ENCODE data around the gene ETS2. TPM values are rescaled to one million over a fixed set of nuclear protein-coding genes. Genes with fewer than 3 reads are reported as not detected.

ETS2 gene
- total and polyA plus RNA-seq, 2 experiments from 2014 or later = 19.5 to 36.8 TPM

DNA sequence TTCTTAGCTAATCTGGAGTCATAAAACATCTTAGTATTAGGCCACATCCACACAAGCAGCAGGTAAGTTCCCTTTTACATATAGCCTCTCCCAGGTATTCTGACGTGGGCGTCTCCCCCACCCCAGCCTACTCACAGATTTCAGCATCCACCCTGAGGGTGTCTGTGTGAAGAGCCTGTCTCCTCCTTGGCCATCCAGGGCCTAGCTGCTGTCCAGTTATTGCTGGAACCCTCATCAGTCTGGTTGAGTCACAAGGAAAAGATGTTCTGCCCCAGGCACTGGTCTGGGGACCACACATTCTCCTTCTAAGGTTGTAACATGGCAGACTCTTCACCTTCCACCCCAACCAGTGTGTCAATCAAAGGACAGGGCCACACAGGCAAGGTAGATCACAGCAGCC is 57.6 kb downstream of the ETS2 start (continued):
- TF ChIP-seq, protein P1, sequence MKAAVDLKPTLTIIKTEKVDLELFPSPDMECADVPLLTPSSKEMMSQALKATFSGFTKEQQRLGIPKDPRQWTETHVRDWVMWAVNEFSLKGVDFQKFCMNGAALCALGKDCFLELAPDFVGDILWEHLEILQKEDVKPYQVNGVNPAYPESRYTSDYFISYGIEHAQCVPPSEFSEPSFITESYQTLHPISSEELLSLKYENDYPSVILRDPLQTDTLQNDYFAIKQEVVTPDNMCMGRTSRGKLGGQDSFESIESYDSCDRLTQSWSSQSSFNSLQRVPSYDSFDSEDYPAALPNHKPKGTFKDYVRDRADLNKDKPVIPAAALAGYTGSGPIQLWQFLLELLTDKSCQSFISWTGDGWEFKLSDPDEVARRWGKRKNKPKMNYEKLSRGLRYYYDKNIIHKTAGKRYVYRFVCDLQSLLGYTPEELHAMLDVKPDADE (IDR thresholded peaks at IDR 0.05) = no peak
- TF ChIP-seq EZH2phosphoT487 (IDR thresholded peaks at IDR 0.05; ENCODE audit: unreplicated experiment) (no peak), NANOG (IDR thresholded peaks at IDR 0.05; ENCODE audit: borderline replicate concordance) (no peak), STAT1 (IDR thresholded peaks at IDR 0.05; ENCODE audit: unreplicated experiment) (no peak), EZH2 (IDR thresholded peaks at IDR 0.05; ENCODE audit: low read depth, unreplicated experiment) (no peak), JUNB (IDR thresholded peaks at IDR 0.05; ENCODE audit: unreplicated experiment) (no peak), CREB1 (CRISPR knock-in tag; IDR thresholded peaks at IDR 0.05; ENCODE audit: low read depth) (no peak), POLR2AphosphoS5 (IDR thresholded peaks at IDR 0.05; ENCODE audit: low read depth) (no peak)
- TF ChIP-seq, protein P2, sequence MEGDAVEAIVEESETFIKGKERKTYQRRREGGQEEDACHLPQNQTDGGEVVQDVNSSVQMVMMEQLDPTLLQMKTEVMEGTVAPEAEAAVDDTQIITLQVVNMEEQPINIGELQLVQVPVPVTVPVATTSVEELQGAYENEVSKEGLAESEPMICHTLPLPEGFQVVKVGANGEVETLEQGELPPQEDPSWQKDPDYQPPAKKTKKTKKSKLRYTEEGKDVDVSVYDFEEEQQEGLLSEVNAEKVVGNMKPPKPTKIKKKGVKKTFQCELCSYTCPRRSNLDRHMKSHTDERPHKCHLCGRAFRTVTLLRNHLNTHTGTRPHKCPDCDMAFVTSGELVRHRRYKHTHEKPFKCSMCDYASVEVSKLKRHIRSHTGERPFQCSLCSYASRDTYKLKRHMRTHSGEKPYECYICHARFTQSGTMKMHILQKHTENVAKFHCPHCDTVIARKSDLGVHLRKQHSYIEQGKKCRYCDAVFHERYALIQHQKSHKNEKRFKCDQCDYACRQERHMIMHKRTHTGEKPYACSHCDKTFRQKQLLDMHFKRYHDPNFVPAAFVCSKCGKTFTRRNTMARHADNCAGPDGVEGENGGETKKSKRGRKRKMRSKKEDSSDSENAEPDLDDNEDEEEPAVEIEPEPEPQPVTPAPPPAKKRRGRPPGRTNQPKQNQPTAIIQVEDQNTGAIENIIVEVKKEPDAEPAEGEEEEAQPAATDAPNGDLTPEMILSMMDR (conservative IDR thresholded peaks at IDR 0.05; ENCODE audit: low read depth in 2 of 2) = no peak
- TF ChIP-seq, protein P3, sequence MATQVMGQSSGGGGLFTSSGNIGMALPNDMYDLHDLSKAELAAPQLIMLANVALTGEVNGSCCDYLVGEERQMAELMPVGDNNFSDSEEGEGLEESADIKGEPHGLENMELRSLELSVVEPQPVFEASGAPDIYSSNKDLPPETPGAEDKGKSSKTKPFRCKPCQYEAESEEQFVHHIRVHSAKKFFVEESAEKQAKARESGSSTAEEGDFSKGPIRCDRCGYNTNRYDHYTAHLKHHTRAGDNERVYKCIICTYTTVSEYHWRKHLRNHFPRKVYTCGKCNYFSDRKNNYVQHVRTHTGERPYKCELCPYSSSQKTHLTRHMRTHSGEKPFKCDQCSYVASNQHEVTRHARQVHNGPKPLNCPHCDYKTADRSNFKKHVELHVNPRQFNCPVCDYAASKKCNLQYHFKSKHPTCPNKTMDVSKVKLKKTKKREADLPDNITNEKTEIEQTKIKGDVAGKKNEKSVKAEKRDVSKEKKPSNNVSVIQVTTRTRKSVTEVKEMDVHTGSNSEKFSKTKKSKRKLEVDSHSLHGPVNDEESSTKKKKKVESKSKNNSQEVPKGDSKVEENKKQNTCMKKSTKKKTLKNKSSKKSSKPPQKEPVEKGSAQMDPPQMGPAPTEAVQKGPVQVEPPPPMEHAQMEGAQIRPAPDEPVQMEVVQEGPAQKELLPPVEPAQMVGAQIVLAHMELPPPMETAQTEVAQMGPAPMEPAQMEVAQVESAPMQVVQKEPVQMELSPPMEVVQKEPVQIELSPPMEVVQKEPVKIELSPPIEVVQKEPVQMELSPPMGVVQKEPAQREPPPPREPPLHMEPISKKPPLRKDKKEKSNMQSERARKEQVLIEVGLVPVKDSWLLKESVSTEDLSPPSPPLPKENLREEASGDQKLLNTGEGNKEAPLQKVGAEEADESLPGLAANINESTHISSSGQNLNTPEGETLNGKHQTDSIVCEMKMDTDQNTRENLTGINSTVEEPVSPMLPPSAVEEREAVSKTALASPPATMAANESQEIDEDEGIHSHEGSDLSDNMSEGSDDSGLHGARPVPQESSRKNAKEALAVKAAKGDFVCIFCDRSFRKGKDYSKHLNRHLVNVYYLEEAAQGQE (IDR thresholded peaks at IDR 0.05; ENCODE audit: unreplicated experiment) = no peak

DNA sequence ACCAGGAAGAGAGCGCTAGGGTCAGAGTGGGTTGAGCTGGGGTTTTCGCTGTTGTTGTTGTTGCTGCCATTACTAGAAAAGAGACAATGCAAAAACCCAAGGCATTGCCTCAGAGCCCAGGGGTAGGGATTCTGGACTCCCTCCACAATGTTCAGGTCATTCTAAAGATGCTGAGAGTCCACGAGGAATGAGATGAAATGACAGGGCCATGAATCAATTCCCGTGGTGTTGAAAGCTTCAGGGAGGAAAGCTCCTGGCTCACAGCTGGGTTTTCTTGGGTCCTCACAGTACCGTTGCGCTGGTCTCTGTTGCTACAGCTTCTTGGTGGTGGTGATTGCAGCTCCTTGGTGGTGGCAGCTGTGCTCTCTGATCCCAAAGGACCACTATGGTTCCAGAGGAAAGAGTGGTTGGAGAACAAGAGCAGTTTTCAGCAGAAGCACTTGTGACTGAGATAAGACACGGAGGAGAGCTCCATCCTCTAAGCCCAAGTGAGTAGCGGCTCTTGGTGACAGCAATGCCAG is 58.2 kb downstream of the ETS2 start:
- Mint-ChIP-seq H3K27ac (no peak overlapping the region), H3K4me3 (no peak overlapping the region), H3K36me3 (ENCODE audit: low read depth) (no peaks in the 10 kb centered on the region; the same call in 2 of the 3 replicates), H3K9me3 (peaks cover 4% of the 10 kb centered on the region; the same call in 2 of the 3 replicates), H3K4me1 (peaks cover 14% of the 10 kb centered on the region), H3K27me3 (ENCODE audit: insufficient read depth, low read depth, poor library complexity) (no peaks in the 10 kb centered on the region)
- Histone ChIP-seq H3K4me3 (no peak overlapping the region), H3K9me2 (ENCODE audit: insufficient read depth) (0 out of 2 replicates have a peak, but pooled peaks cover 4% of the 10 kb centered on the region), H4K20me1 (replicated peaks; ENCODE audit: insufficient read depth) (no peaks in the 10 kb centered on the region), H3F3A (replicated peaks; ENCODE audit: low read depth) (no peaks in the 10 kb centered on the region), H2AFZ (no peak overlapping the region), H3K36me3 (ENCODE audit: insufficient read depth) (no peaks in the 10 kb centered on the region), H3K4me2 (no peak overlapping the region), H3K79me2 (replicated peaks; ENCODE audit: insufficient read depth) (no peaks in the 10 kb centered on the region), H3K27me3 (ENCODE audit: insufficient read depth) (no peaks in the 10 kb centered on the region), H3K4me1 (ENCODE audit: insufficient read depth) (peaks cover 10% of the 10 kb centered on the region; the same call in 1 of the 2 replicates), H3K27ac (ENCODE audit: low read depth) (no peak overlapping the region)
- DNase-seq (ENCODE audit: low spot score) (no peak), ATAC-seq (no peak)
- TF ChIP-seq, protein P2 (conservative IDR thresholded peaks at IDR 0.05; ENCODE audit: low read depth in 2 of 2) = no peak
- TF ChIP-seq ZNF114 (CRISPR knock-in tag; IDR thresholded peaks at IDR 0.05) (no peak), EZH2phosphoT487 (IDR thresholded peaks at IDR 0.05; ENCODE audit: unreplicated experiment) (no peak), NANOG (IDR thresholded peaks at IDR 0.05; ENCODE audit: borderline replicate concordance) (no peak)
- TF ChIP-seq, protein P3 (IDR thresholded peaks at IDR 0.05; ENCODE audit: unreplicated experiment) = no peak

Measured in GM23338 (cell line).